Mesenchymal stem cell (in vitro differentiated cells and primary cell): ENCODE measurements around the gene ROBO1. TPM values are rescaled to one million over a fixed set of nuclear protein-coding genes. Genes with fewer than 3 reads are reported as not detected.

ENCODE experiments used
- DNase-seq: peaks from one replicate; pipeline ENCODE4 v3.0.0-alpha.2; 2013
- H2AFZ ChIP-seq: one replicate; pipeline ENCODE4 v1.6.1; 2013; ENCODE audit warnings: low read depth, mild to moderate bottlenecking, control low read depth, inconsistent platforms, low read length, moderate library complexity
- H2AK5ac ChIP-seq: 2 replicates; pipeline ENCODE4 v1.6.1; 2013; ENCODE audit warnings: low read length, moderate library complexity, mild to moderate bottlenecking, inconsistent platforms; ENCODE audit not compliant: severe bottlenecking
- H2BK120ac ChIP-seq: one replicate; pipeline ENCODE4 v1.6.1; 2013; ENCODE audit warnings: low read depth, mild to moderate bottlenecking, inconsistent platforms, low read length, moderate library complexity
- H2BK12ac ChIP-seq, 2 experiments: one replicate each; pipeline ENCODE4 v1.6.1; 2013; ENCODE audit warnings: inconsistent platforms in 2 of 2, low read length in 2 of 2, mild to moderate bottlenecking in 2 of 2, moderate library complexity in 2 of 2, control low read depth in 1 of 2
- H2BK15ac ChIP-seq: one replicate; pipeline ENCODE4 v1.6.1; 2013; ENCODE audit warnings: mild to moderate bottlenecking, low read depth, inconsistent platforms; ENCODE audit not compliant: poor library complexity, severe bottlenecking
- H2BK5ac ChIP-seq: 2 replicates; pipeline ENCODE4 v1.6.1; 2013; ENCODE audit warnings: low read depth, mild to moderate bottlenecking, low read length, control low read depth, inconsistent platforms; ENCODE audit not compliant: poor library complexity, severe bottlenecking
- H3K14ac ChIP-seq, 2 experiments: one replicate each; pipeline ENCODE4 v1.6.1; 2013; ENCODE audit warnings: inconsistent platforms in 2 of 2, low read length in 2 of 2, control low read depth in 1 of 2, mild to moderate bottlenecking in 1 of 2, moderate library complexity in 1 of 2
- H3K18ac ChIP-seq, 2 experiments: one replicate each; pipeline ENCODE4 v1.6.1; 2013; ENCODE audit warnings: inconsistent platforms in 2 of 2, low read length in 2 of 2, control low read depth in 1 of 2, low read depth in 1 of 2, mild to moderate bottlenecking in 1 of 2
- H3K23ac ChIP-seq, 2 experiments: one replicate each; pipeline ENCODE4 v1.6.1; 2013; ENCODE audit warnings: inconsistent platforms in 2 of 2, low read length in 2 of 2, mild to moderate bottlenecking in 2 of 2, moderate library complexity in 2 of 2, control low read depth in 1 of 2
- H3K27ac ChIP-seq: 2 replicates; pipeline ENCODE4 v1.5.1; 2013; ENCODE audit warnings: mild to moderate bottlenecking, moderate library complexity, low read length, control low read depth, inconsistent platforms; ENCODE audit not compliant: poor library complexity, severe bottlenecking
- H3K27me3 ChIP-seq, 2 experiments: 2 replicates each; pipeline versions ENCODE4 v1.6.1 to v1.7.0; 2013; ENCODE audit warnings: low read length in 2 of 2, mild to moderate bottlenecking in 2 of 2, moderate library complexity in 2 of 2, control low read depth in 1 of 2, inconsistent platforms in 1 of 2; ENCODE audit not compliant: control insufficient read depth in 1 of 2, insufficient read depth in 1 of 2
- H3K36me3 ChIP-seq, 2 experiments: 2 replicates each; pipeline versions ENCODE4 v1.6.1 to v1.7.0; 2013; ENCODE audit warnings: low read length in 2 of 2, control low read depth in 1 of 2, inconsistent platforms in 1 of 2, low read depth in 1 of 2, mild to moderate bottlenecking in 1 of 2; ENCODE audit not compliant: insufficient read depth in 2 of 2, control insufficient read depth in 1 of 2
- H3K4ac ChIP-seq, 2 experiments: one replicate each; pipeline ENCODE4 v1.6.1; 2013; ENCODE audit warnings: inconsistent platforms in 2 of 2, low read length in 2 of 2, mild to moderate bottlenecking in 2 of 2, moderate library complexity in 2 of 2, control low read depth in 1 of 2, low read depth in 1 of 2
- H3K4me1 ChIP-seq: 2 replicates; pipeline ENCODE4 v1.6.1; 2013; ENCODE audit warnings: low read depth, low read length, control low read depth; ENCODE audit not compliant: control insufficient read depth, insufficient read depth
- H3K4me2 ChIP-seq: 2 replicates; pipeline ENCODE4 v1.6.1; 2013; ENCODE audit warnings: low read length, mild to moderate bottlenecking, inconsistent platforms; ENCODE audit not compliant: poor library complexity, severe bottlenecking
- H3K4me3 ChIP-seq, 2 experiments: 2 replicates each; pipeline versions ENCODE4 v1.5.1 to v1.7.0; 2013; ENCODE audit warnings: low read length in 2 of 2, mild to moderate bottlenecking in 2 of 2, control low read depth in 1 of 2, low read depth in 1 of 2; ENCODE audit not compliant: insufficient read depth in 1 of 2
- H3K79me1 ChIP-seq: replicated peaks from 2 replicates; pipeline ENCODE4 v1.6.1; 2013; ENCODE audit warnings: mild to moderate bottlenecking, control low read depth, low read length, inconsistent platforms; ENCODE audit not compliant: poor library complexity, severe bottlenecking
- H3K9ac ChIP-seq: 2 replicates; pipeline ENCODE4 v1.7.0; 2013; ENCODE audit warnings: mild to moderate bottlenecking, low read length, moderate library complexity
- H3K9me3 ChIP-seq: 2 replicates; pipeline ENCODE4 v1.7.0; 2013; ENCODE audit warnings: mild to moderate bottlenecking, low read length; ENCODE audit not compliant: control insufficient read depth
- H4K8ac ChIP-seq: one replicate; pipeline ENCODE4 v1.6.1; 2013; ENCODE audit warnings: inconsistent platforms, mild to moderate bottlenecking, low read length, moderate library complexity
- H4K91ac ChIP-seq: one replicate; pipeline ENCODE4 v1.6.1; 2013; ENCODE audit warnings: mild to moderate bottlenecking, low read length, inconsistent platforms
- WGBS: methylation state at CpG from one replicate; pipeline ENCODE4 v1.1.7; 2013; ENCODE audit warnings: mixed read lengths; 5-methylcytosine and 5-hydroxymethylcytosine counted together
- polyA plus RNA-seq, 2 experiments: library from polyadenylated mRNA; stranded (reverse); fragments of 200-250 nt; gene quantifications; one replicate each; pipeline ENCODE4 v1.2.3, GENCODE V29; 2013

The ROBO1 gene
- polyA plus RNA-seq (2013, experiment 1 of 2), result 28.1 TPM
- polyA plus RNA-seq (2013, experiment 2 of 2), result 24.1 TPM

- no peaks in the 10 kb centered on the region for H3K36me3 ChIP-seq
- H3K27me3 ChIP-seq, result peaks cover 10 to 36% of the 10 kb centered on the region in 2 experiments
- no peak within 1 kb of the TSS for H2AK5ac ChIP-seq
- no peak within 1 kb of the TSS for H2AFZ ChIP-seq
- H4K8ac ChIP-seq, result no peak within 1 kb of the TSS
- H2BK5ac ChIP-seq, result no peak within 1 kb of the TSS
- peak within 1 kb of the TSS in 1 of 2 experiments; percentile 38 for H3K4me3 ChIP-seq
- no peak within 1 kb of the TSS for H3K9ac ChIP-seq
- H2BK120ac ChIP-seq, result no peak within 1 kb of the TSS
- no peak within 1 kb of the TSS for H3K14ac ChIP-seq
- H3K23ac ChIP-seq, result no peak within 1 kb of the TSS
- no peak for DNase-seq
- H2BK15ac ChIP-seq, result no peak within 1 kb of the TSS
- no peak within 1 kb of the TSS for H3K4ac ChIP-seq
- no peak within 1 kb of the TSS for H3K18ac ChIP-seq
- H3K27ac ChIP-seq, result no peak within 1 kb of the TSS
- peak within 1 kb of the TSS; percentile 89 for H3K4me2 ChIP-seq
- peaks cover 8% of the 10 kb centered on the region for H3K4me1 ChIP-seq
- H2BK12ac ChIP-seq, result no peak within 1 kb of the TSS
- WGBS, result 15% methylated on average over 4 of the region's 12 CpGs
- no peaks in the 10 kb centered on the region for H3K9me3 ChIP-seq
- no peak within 1 kb of the TSS for H4K91ac ChIP-seq
- H3K79me1 ChIP-seq, result no peaks in the 10 kb centered on the region
Measured at GRCh38 chr3:79767905-79768267, at the start of gene ROBO1. TSS of gene ROBO1 (minus strand) at chr3:79767998.

- no peak overlapping the region for H3K18ac ChIP-seq
- no peak overlapping the region for H3K27ac ChIP-seq
- no peak overlapping the region for H4K91ac ChIP-seq
- 30% methylated on average over 2 of the region's 3 CpGs for WGBS
- H3K36me3 ChIP-seq, result no peaks in the 10 kb centered on the region
- H3K9ac ChIP-seq, result no peak overlapping the region
- H4K8ac ChIP-seq, result no peak overlapping the region
- H2BK5ac ChIP-seq, result no peak overlapping the region
- H2AFZ ChIP-seq, result no peak overlapping the region
- no peak overlapping the region for H3K4ac ChIP-seq
- no peak for DNase-seq
- H3K4me3 ChIP-seq, result no peak overlapping the region
- peaks cover 18% of the 10 kb centered on the region for H3K9me3 ChIP-seq
- H3K4me2 ChIP-seq, result no peak overlapping the region
- H3K23ac ChIP-seq, result no peak overlapping the region
- no peak overlapping the region for H2AK5ac ChIP-seq
- no peak overlapping the region for H2BK15ac ChIP-seq
- H3K79me1 ChIP-seq, result no peaks in the 10 kb centered on the region
- H2BK120ac ChIP-seq, result no peak overlapping the region
- H2BK12ac ChIP-seq, result no peak overlapping the region
- no peak overlapping the region for H3K14ac ChIP-seq
- no peaks in the 10 kb centered on the region for H3K4me1 ChIP-seq
- H3K27me3 ChIP-seq, result no peaks in the 10 kb centered on the region
Measured at GRCh38 chr3:79817224-79817623, 49.4 kb upstream of the ROBO1 start.

- Histone ChIP-seq H4K8ac (no peak overlapping the region), H2AK5ac (no peak overlapping the region), H3K18ac (no peak overlapping the region), H3K23ac (no peak overlapping the region), H2AFZ (no peak overlapping the region), H3K9ac (no peak overlapping the region), H2BK12ac (no peak overlapping the region), H3K9me3 (peaks cover 18% of the 10 kb centered on the region), H3K4ac (no peak overlapping the region), H3K27ac (no peak overlapping the region), H3K27me3 (no peaks in the 10 kb centered on the region), H3K4me3 (no peak overlapping the region), H3K4me2 (no peak overlapping the region), H2BK15ac (no peak overlapping the region), H3K4me1 (no peaks in the 10 kb centered on the region), H3K36me3 (no peaks in the 10 kb centered on the region), H3K79me1 (no peaks in the 10 kb centered on the region), H3K14ac (no peak overlapping the region), H4K91ac (no peak overlapping the region), H2BK120ac (no peak overlapping the region), H2BK5ac (no peak overlapping the region)
- no peak for DNase-seq
Measured at GRCh38 chr3:79815478-79815877, 47.7 kb upstream of the ROBO1 start.

- Histone ChIP-seq H3K9ac (no peak overlapping the region), H3K14ac (no peak overlapping the region), H3K36me3 (no peaks in the 10 kb centered on the region), H2BK12ac (no peak overlapping the region), H2BK15ac (no peak overlapping the region), H3K18ac (no peak overlapping the region), H4K8ac (no peak overlapping the region), H3K9me3 (peaks cover 2% of the 10 kb centered on the region), H3K4me3 (no peak overlapping the region), H2AFZ (no peak overlapping the region), H3K79me1 (no peaks in the 10 kb centered on the region), H3K4me1 (no peaks in the 10 kb centered on the region), H2AK5ac (no peak overlapping the region), H3K27ac (no peak overlapping the region), H3K4me2 (no peak overlapping the region), H3K4ac (no peak overlapping the region), H3K27me3 (no peaks in the 10 kb centered on the region), H2BK5ac (no peak overlapping the region), H4K91ac (no peak overlapping the region), H3K23ac (no peak overlapping the region), H2BK120ac (no peak overlapping the region)
- no CpG with 5 or more reads among the region's 1 CpG for WGBS
- no peak for DNase-seq
Measured at GRCh38 chr3:79810581-79810980, 42.8 kb upstream of the ROBO1 start.
